Measurements from ENCODE around the gene CCDC93.

The CCDC93 gene

GRCh38 chr2:118050386-118050785 is 36.5 kb upstream of the CCDC93 start (continued):
- TF ChIP-seq ZNF776 (tag by site-specific recombination; IDR thresholded peaks at IDR 0.05; ENCODE audit: borderline replicate concordance) (no peak), HOXD13 (CRISPR knock-in tag; IDR thresholded peaks at IDR 0.05; ENCODE audit: borderline replicate concordance) (no peak), ZNF510 (tag by site-specific recombination; IDR thresholded peaks at IDR 0.05; ENCODE audit: insufficient replicate concordance) (no peak), ZNF621 (tag by site-specific recombination; IDR thresholded peaks at IDR 0.05) (no peak)

- Histone ChIP-seq H3K27ac (ENCODE audit: extremely low read depth, low read depth, low read length) (peak overlapping the region; percentile 48; the same call in 1 of the 2 replicates), H3K36me3 (ENCODE audit: control insufficient read depth in 2 of 2, insufficient read depth in 1 of 2, low read length in 2 of 2) (no peaks in the 10 kb centered on the region), H3K4me1 (ENCODE audit: control insufficient read depth, insufficient read depth, low read length) (peaks cover 23% of the 10 kb centered on the region), H3K9me3 (ENCODE audit: control insufficient read depth, insufficient read depth, low read depth, low read length) (no peaks in the 10 kb centered on the region), H3K4me3 (ENCODE audit: low read depth, low read length) (no peak overlapping the region)
- TF ChIP-seq ZNF211 (tag by site-specific recombination; IDR thresholded peaks at IDR 0.05; ENCODE audit: low read depth) (no peak), ZNF560 (tag by site-specific recombination; IDR thresholded peaks at IDR 0.05; ENCODE audit: borderline replicate concordance) (no peak), ZNF664 (tag by site-specific recombination; IDR thresholded peaks at IDR 0.05) (no peak), ZBTB20 (tag by site-specific recombination; IDR thresholded peaks at IDR 0.05) (no peak), ZNF362 (tag by site-specific recombination; IDR thresholded peaks at IDR 0.05) (no peak), GFI1B (tag by site-specific recombination; IDR thresholded peaks at IDR 0.05) (no peak), ZNF529 (tag by site-specific recombination; IDR thresholded peaks at IDR 0.05; ENCODE audit: insufficient replicate concordance) (no peak)
- CTCF ChIA-PET: interaction anchor here (1.1 to 1.5 kb wide), 2 partner anchors 11 to 13 kb away, joined by 3 to 7 read pairs; no protein-coding TSS in a partner anchor
- POLR2A ChIA-PET: interaction anchor here (1.0 kb wide), 1 partner anchor 12 kb away, joined by 3 read pairs; no protein-coding TSS in a partner anchor
Observed at GRCh38 chr2:118049816-118050140, 35.9 kb upstream of the CCDC93 start.

- Histone ChIP-seq H3K27ac (ENCODE audit: extremely low read depth, low read depth, low read length) (no peak overlapping the region; the same call in 1 of the 2 replicates), H3K36me3 (ENCODE audit: control insufficient read depth in 2 of 2, insufficient read depth in 1 of 2, low read length in 2 of 2) (no peaks in the 10 kb centered on the region), H3K4me1 (ENCODE audit: control insufficient read depth, insufficient read depth, low read length) (peaks cover 22% of the 10 kb centered on the region), H3K4me3 (ENCODE audit: low read depth, low read length) (no peak overlapping the region), H3K9me3 (ENCODE audit: control insufficient read depth, insufficient read depth, low read depth, low read length) (no peaks in the 10 kb centered on the region)
- TF ChIP-seq ZFP69B (tag by site-specific recombination; IDR thresholded peaks at IDR 0.05): no peak
- TF ChIP-seq BCL6B (tag by site-specific recombination; IDR thresholded peaks at IDR 0.05): no peak
- TF ChIP-seq ZNF837 (tag by site-specific recombination; IDR thresholded peaks at IDR 0.05): no peak
- TF ChIP-seq ZNF692 (tag by site-specific recombination; IDR thresholded peaks at IDR 0.05): peak; percentile 45; the same call in 1 of the 2 replicates
- TF ChIP-seq ZNF366 (tag by site-specific recombination; conservative IDR thresholded peaks at IDR 0.05): peak; percentile 45
- no peak for TF ChIP-seq ZNF843 (tag by site-specific recombination; IDR thresholded peaks at IDR 0.05)
- TF ChIP-seq ZNF768 (tag by site-specific recombination; IDR thresholded peaks at IDR 0.05): peak; percentile 73
- 0 out of 2 replicates have a peak, but pooled peaks have one; percentile 43 for TF ChIP-seq ZXDB (tag by site-specific recombination; IDR thresholded peaks at IDR 0.05)
- TF ChIP-seq ELK4 (IDR thresholded peaks at IDR 0.05; ENCODE audit: borderline replicate concordance, low read depth, low read length): no peak
- TF ChIP-seq ZSCAN16 (tag by site-specific recombination; IDR thresholded peaks at IDR 0.05): no peak
- no peak for TF ChIP-seq ZNF362 (tag by site-specific recombination; IDR thresholded peaks at IDR 0.05)
- no peak for TF ChIP-seq ZNF398 (tag by site-specific recombination; IDR thresholded peaks at IDR 0.05)
- POLR2A ChIA-PET: no interaction called here
- CTCF ChIA-PET: interaction anchor here (0.7 to 3.5 kb wide), 2 partner anchors 13 to 129 kb away, joined by 3 to 77 read pairs; no protein-coding TSS in a partner anchor
Observed at GRCh38 chr2:118049140-118049815, 35.4 kb upstream of the CCDC93 start.
